ENCODE results near the gene NPY5R. TPM values are rescaled to one million over a fixed set of nuclear protein-coding genes. Genes with fewer than 3 reads are reported as not detected.

The NPY5R gene
- total and polyA plus RNA-seq, 2 experiments from 2014 or later = 1.8 to 2.4 TPM

DNA sequence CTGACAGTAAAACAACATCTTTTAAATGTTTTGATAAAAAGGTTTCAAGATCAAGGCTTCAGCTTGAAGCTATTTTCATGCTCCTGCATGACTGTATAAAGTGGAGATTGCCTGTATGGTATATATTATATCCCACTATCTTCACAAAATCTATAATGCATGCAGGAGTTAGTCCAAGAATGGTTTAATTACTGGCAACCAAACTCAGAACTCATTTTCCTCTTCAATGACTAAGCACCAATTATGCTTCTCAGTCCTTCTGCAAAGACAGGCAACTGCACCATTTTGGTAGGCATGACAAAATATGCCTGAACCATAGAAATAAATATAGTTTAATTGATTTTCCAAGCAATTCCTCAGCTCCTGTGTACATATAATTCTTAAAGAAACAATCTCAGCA is 54.5 kb downstream of the NPY5R start:
- no peak overlapping the region for H2AFZ ChIP-seq
- H3K36me3 ChIP-seq (ENCODE audit: insufficient read depth) = no peaks in the 10 kb centered on the region
- H3K27me3 Mint-ChIP-seq (ENCODE audit: insufficient read depth, low read depth, poor library complexity) = no peaks in the 10 kb centered on the region
- TF ChIP-seq, protein P1, sequence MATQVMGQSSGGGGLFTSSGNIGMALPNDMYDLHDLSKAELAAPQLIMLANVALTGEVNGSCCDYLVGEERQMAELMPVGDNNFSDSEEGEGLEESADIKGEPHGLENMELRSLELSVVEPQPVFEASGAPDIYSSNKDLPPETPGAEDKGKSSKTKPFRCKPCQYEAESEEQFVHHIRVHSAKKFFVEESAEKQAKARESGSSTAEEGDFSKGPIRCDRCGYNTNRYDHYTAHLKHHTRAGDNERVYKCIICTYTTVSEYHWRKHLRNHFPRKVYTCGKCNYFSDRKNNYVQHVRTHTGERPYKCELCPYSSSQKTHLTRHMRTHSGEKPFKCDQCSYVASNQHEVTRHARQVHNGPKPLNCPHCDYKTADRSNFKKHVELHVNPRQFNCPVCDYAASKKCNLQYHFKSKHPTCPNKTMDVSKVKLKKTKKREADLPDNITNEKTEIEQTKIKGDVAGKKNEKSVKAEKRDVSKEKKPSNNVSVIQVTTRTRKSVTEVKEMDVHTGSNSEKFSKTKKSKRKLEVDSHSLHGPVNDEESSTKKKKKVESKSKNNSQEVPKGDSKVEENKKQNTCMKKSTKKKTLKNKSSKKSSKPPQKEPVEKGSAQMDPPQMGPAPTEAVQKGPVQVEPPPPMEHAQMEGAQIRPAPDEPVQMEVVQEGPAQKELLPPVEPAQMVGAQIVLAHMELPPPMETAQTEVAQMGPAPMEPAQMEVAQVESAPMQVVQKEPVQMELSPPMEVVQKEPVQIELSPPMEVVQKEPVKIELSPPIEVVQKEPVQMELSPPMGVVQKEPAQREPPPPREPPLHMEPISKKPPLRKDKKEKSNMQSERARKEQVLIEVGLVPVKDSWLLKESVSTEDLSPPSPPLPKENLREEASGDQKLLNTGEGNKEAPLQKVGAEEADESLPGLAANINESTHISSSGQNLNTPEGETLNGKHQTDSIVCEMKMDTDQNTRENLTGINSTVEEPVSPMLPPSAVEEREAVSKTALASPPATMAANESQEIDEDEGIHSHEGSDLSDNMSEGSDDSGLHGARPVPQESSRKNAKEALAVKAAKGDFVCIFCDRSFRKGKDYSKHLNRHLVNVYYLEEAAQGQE (IDR thresholded peaks at IDR 0.05; ENCODE audit: unreplicated experiment) = no peak
- TF ChIP-seq EZH2 (IDR thresholded peaks at IDR 0.05; ENCODE audit: low read depth, unreplicated experiment) = no peak
- TF ChIP-seq ZNF331 (CRISPR knock-in tag; IDR thresholded peaks at IDR 0.05; ENCODE audit: low read depth) = no peak
- TF ChIP-seq, protein P2, sequence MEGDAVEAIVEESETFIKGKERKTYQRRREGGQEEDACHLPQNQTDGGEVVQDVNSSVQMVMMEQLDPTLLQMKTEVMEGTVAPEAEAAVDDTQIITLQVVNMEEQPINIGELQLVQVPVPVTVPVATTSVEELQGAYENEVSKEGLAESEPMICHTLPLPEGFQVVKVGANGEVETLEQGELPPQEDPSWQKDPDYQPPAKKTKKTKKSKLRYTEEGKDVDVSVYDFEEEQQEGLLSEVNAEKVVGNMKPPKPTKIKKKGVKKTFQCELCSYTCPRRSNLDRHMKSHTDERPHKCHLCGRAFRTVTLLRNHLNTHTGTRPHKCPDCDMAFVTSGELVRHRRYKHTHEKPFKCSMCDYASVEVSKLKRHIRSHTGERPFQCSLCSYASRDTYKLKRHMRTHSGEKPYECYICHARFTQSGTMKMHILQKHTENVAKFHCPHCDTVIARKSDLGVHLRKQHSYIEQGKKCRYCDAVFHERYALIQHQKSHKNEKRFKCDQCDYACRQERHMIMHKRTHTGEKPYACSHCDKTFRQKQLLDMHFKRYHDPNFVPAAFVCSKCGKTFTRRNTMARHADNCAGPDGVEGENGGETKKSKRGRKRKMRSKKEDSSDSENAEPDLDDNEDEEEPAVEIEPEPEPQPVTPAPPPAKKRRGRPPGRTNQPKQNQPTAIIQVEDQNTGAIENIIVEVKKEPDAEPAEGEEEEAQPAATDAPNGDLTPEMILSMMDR (conservative IDR thresholded peaks at IDR 0.05; ENCODE audit: low read depth in 2 of 2) = no peak
- TF ChIP-seq EZH2phosphoT487 (IDR thresholded peaks at IDR 0.05; ENCODE audit: unreplicated experiment) = no peak
- TF ChIP-seq, protein P3, sequence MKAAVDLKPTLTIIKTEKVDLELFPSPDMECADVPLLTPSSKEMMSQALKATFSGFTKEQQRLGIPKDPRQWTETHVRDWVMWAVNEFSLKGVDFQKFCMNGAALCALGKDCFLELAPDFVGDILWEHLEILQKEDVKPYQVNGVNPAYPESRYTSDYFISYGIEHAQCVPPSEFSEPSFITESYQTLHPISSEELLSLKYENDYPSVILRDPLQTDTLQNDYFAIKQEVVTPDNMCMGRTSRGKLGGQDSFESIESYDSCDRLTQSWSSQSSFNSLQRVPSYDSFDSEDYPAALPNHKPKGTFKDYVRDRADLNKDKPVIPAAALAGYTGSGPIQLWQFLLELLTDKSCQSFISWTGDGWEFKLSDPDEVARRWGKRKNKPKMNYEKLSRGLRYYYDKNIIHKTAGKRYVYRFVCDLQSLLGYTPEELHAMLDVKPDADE (IDR thresholded peaks at IDR 0.05) = no peak
- no peak for TF ChIP-seq NANOG (IDR thresholded peaks at IDR 0.05; ENCODE audit: borderline replicate concordance)
- TF ChIP-seq, protein P4, sequence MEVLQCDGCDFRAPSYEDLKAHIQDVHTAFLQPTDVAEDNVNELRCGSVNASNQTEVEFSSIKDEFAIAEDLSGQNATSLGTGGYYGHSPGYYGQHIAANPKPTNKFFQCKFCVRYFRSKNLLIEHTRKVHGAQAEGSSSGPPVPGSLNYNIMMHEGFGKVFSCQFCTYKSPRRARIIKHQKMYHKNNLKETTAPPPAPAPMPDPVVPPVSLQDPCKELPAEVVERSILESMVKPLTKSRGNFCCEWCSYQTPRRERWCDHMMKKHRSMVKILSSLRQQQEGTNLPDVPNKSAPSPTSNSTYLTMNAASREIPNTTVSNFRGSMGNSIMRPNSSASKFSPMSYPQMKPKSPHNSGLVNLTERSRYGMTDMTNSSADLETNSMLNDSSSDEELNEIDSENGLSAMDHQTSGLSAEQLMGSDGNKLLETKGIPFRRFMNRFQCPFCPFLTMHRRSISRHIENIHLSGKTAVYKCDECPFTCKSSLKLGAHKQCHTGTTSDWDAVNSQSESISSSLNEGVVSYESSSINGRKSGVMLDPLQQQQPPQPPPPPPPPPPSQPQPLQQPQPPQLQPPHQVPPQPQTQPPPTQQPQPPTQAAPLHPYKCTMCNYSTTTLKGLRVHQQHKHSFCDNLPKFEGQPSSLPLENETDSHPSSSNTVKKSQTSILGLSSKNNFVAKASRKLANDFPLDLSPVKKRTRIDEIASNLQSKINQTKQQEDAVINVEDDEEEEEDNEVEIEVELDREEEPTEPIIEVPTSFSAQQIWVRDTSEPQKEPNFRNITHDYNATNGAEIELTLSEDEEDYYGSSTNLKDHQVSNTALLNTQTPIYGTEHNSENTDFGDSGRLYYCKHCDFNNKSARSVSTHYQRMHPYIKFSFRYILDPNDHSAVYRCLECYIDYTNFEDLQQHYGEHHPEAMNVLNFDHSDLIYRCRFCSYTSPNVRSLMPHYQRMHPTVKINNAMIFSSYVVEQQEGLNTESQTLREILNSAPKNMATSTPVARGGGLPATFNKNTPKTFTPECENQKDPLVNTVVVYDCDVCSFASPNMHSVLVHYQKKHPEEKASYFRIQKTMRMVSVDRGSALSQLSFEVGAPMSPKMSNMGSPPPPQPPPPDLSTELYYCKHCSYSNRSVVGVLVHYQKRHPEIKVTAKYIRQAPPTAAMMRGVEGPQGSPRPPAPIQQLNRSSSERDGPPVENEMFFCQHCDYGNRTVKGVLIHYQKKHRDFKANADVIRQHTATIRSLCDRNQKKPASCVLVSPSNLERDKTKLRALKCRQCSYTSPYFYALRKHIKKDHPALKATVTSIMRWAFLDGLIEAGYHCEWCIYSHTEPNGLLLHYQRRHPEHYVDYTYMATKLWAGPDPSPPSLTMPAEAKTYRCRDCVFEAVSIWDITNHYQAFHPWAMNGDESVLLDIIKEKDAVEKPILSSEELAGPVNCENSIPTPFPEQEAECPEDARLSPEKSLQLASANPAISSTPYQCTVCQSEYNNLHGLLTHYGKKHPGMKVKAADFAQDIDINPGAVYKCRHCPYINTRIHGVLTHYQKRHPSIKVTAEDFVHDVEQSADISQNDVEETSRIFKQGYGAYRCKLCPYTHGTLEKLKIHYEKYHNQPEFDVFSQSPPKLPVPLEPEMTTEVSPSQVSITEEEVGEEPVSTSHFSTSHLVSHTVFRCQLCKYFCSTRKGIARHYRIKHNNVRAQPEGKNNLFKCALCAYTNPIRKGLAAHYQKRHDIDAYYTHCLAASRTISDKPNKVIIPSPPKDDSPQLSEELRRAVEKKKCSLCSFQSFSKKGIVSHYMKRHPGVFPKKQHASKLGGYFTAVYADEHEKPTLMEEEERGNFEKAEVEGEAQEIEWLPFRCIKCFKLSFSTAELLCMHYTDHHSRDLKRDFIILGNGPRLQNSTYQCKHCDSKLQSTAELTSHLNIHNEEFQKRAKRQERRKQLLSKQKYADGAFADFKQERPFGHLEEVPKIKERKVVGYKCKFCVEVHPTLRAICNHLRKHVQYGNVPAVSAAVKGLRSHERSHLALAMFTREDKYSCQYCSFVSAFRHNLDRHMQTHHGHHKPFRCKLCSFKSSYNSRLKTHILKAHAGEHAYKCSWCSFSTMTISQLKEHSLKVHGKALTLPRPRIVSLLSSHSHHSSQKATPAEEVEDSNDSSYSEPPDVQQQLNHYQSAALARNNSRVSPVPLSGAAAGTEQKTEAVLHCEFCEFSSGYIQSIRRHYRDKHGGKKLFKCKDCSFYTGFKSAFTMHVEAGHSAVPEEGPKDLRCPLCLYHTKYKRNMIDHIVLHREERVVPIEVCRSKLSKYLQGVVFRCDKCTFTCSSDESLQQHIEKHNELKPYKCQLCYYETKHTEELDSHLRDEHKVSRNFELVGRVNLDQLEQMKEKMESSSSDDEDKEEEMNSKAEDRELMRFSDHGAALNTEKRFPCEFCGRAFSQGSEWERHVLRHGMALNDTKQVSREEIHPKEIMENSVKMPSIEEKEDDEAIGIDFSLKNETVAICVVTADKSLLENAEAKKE (CRISPR knock-in tag; IDR thresholded peaks at IDR 0.05) = no peak
- TF ChIP-seq STAT1 (IDR thresholded peaks at IDR 0.05; ENCODE audit: unreplicated experiment) = no peak
- TF ChIP-seq JUNB (IDR thresholded peaks at IDR 0.05; ENCODE audit: unreplicated experiment) = no peak
- TF ChIP-seq CREB1 (CRISPR knock-in tag; IDR thresholded peaks at IDR 0.05; ENCODE audit: low read depth) = no peak
- TF ChIP-seq POLR2AphosphoS5 (IDR thresholded peaks at IDR 0.05; ENCODE audit: low read depth) = no peak
- TF ChIP-seq ZNF114 (CRISPR knock-in tag; IDR thresholded peaks at IDR 0.05) = no peak
- H3K4me3 ChIP-seq = no peak overlapping the region
- H3K27ac Mint-ChIP-seq = no peak overlapping the region
- no peaks in the 10 kb centered on the region for H4K20me1 ChIP-seq (replicated peaks; ENCODE audit: insufficient read depth)
- ATAC-seq (no peak), DNase-seq (ENCODE audit: low spot score) (no peak)
- no peaks in the 10 kb centered on the region for H3K27me3 ChIP-seq (ENCODE audit: insufficient read depth)
- peaks cover 11% of the 10 kb centered on the region; the same call in 1 of the 2 replicates for H3K4me1 ChIP-seq (ENCODE audit: insufficient read depth)
- no peak overlapping the region for H3K4me2 ChIP-seq
- H3K9me2 ChIP-seq (ENCODE audit: insufficient read depth) = no peaks in the 10 kb centered on the region
- H3K9me3 Mint-ChIP-seq = no peaks in the 10 kb centered on the region
- no peak overlapping the region for H3K4me3 Mint-ChIP-seq
- H3K36me3 Mint-ChIP-seq (ENCODE audit: low read depth) = no peaks in the 10 kb centered on the region
- no peaks in the 10 kb centered on the region for H3K79me2 ChIP-seq (replicated peaks; ENCODE audit: insufficient read depth)
- H3F3A ChIP-seq (replicated peaks; ENCODE audit: low read depth) = no peaks in the 10 kb centered on the region
- no peak overlapping the region for H3K27ac ChIP-seq (ENCODE audit: low read depth)
- peaks cover 14% of the 10 kb centered on the region for H3K4me1 Mint-ChIP-seq

Data from GM23338 (cell line).